NCI-H1048 (cell line): Measurements from ENCODE around the gene MN1.

Experiments
- DNase-seq: peaks from one replicate; lab custom pipeline; 2025; lab: John Stamatoyannopoulos, UW

Gene MN1

DNA sequence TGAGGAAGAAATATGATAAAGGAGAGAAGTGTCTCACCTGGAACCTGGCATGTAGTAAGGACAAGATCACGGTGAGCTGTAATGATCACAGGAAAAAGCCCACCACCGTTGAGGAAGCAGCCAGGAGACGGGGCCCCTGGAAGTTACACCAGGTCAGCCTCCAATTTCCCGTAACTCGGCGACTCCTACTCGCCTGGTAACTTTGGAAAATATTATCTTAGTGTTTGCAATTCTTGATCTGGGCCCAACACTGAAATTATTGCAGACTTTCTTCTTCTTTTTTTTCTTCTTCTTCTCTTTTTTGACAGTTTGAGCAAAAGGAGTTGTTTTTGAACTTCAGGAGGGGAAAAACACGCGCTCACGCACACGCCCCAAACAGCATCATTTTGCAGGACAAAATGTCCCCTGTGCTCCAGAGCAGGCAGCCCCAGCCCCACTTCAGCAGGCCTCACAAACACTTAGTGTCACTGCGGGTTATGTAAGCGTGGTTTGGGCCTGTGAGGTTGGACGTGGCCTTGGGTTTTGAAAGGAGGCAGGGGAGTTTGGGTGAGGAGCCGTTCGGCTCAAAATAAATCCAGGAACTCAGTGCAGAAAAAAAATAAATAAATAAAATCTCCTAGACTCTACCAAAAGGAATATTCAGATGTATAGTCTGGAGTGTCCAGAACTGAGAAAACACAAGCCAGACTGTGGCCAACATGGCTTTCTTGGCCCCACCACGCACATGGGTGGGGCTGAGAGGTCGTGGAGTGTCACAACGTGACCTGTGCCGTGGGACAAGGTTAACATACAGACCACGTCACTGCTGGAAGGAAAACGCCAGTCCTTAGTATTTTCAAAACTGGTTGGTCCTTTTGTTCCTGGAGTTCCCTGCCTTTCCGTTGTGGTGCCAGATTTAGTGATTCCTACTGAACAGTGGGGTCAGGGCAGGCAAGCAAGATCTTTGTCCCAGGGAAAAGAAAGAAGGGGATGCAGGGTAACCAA, 26.3 kb upstream of the MN1 start:
- no peak for DNase-seq

DNA sequence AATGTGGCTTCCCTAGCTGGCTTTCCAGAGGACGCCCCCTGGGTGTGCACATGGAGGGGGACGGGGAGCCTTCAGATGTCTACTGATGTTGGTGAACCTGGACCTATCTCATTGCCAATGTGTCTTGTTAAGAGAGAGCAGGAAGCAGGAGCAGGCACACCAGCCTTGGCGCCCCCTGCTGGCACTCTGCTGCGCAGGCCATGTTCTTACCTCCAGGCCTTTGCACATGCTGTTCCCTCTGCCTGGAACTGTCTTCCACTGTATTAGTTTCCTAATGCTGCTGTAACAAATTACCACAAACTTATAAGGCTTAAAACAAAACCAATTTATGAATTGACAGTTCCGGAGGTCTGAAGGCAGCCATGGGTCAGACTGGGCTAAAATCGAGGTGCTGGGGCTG, 23.6 kb upstream of the MN1 start:
- DNase-seq, result no peak

DNA sequence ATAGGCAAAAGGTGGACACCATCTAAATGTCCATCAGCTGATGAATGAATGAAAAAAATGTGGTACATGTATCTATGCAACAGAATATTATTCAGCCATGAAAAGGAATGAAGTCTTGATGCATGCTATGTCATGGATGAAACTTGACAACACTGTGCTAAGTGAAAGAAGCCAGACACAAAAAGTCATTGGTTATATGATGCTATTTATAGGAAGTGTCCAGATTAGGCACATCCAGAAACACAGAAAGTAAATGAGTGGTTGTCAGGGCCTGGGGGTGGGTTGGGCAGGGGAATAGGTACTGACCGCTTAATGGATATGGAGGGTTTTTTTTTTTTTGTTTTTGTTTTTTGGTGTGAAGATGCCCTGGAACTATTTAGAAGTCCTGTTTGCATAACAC, 21.7 kb upstream of the MN1 start:
- no peak for DNase-seq

DNA sequence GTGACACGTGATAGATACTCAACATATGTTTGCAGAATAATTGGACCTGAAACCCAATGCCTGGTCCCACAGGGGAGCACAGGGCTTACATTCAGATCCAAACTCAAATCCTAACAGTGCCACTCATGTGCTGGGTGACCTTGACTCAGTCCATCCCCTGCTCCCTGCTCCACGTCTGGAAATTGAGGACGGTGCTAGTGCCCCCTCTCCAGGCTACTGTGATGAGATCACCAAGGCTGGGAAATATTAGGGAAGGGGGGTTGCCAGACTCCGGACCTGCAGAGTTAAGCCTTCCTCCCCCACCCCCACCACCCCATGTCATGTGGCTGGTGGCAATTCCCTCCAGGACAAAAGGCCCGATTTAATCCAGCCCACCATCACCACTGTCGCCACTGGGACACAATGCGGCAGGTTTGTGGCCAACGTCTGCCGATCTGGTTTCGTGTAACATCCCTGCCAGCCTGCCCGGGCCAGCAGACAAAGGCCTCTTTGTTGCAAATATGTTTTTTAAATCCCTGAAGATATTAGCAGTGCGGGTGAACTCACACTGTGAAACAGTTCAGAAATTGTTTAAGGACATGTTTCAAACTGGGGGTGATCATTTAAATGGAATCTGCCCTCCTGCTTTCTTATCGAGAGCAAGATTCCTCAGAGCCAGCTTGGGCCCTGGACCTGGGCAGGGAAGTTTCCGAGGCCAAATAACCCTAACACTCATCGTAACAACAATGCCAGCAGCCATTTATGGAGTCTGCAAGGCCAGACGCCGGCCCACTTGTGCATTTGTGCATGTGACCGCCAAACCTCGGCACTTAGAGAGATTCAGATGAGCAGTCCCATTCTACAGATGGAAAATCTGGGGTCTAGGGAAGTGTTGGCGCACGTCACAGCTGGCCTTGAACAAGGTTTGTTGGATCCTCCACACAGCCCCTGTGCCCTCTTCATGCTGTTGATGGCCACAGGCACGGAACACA, 19.6 kb upstream of the MN1 start:
- DNase-seq, result peak; percentile 72

DNA sequence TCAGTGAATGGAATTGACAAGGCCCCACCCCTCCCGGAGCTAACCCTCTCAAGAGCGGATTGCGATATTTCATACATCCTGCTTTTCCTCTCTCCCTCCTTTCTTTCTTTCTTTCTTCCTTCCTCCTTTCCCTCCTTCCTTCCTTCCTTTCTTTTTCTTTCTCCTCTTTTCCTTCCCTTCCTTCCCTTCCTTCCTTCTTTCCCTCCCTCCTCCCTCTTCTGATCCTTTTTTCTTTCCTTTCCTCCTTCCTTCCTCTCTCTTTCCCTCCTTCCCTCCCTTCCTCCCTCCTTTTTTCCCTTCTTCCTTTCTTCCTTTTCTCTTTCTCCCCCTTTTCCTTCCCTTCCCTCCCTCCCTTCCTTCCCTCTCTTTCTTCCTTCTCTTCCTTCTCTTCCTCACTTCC, 15.0 kb upstream of the MN1 start:
- no peak for DNase-seq

DNA sequence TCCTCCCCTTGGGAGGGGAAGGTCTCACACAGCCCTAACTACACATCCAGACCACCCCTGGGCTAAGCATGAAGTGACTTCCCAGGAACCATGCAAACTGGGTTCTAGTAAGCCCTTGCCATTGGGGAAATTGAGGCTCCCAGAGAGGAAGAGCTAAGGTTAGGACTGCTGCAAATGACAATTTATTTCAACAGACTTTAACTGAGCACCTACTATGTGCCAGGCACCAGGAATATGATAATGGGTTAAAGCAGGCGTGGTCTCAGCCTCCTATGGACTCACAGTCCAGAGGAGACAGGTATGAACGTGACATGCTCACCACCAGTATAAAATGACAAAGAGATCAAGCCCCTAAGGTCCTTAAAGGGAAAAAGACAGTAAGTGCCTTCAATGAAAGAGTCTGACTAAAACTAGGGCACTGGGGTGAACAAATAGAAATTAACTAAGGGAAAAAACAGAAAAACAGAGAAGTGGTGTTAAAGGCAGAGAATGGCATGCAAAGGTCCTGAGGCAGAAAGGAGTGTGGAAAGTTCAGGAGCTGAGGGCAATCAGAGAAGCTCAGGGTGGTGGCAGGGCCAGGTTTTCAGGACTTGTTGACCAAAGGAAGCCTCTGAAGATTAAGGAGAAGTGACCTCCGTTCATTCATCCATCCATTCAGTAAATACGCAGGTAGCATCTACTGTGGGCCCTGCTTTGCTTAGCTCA, 14.4 kb upstream of the MN1 start:
- no peak for DNase-seq

DNA sequence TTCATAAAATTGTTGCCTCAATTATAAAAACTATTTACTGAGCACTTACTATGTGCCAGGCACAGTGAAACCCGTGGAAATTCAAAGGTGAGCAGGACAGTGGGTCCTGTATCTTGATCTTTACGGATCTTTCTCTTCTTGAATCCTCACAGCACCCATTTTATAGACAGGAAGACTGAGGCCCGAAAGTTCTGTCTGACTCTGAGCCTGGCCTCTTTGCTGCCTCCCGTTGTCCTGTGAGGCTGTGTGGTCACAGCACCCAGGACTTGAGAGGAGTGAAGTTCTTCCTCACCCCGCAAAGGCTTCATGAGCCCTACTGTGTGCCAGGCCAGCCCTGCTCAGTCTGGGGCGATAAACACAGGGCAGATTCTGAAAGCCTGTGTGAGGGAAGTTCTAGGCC, 13.4 kb upstream of the MN1 start:
- DNase-seq, result no peak

DNA sequence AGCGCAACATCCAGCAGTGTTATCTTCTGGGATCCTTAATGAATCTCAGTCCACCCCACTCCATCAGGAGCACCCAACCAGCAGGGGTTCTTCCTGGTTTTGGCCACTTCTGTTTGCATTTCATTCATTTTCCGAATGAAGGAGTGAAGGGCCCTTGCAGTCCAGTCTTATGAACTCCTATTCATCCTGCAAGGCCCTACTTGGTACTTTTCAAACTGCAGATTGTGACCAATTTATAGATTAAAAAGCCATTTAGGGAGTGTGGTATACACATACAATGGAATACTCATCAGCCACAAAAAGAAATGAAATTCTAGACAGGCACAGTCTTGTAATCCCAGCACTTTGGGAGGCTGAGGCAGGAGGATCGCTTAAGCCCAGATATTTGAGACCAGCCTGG, 10.2 kb upstream of the MN1 start:
- DNase-seq, result no peak

DNA sequence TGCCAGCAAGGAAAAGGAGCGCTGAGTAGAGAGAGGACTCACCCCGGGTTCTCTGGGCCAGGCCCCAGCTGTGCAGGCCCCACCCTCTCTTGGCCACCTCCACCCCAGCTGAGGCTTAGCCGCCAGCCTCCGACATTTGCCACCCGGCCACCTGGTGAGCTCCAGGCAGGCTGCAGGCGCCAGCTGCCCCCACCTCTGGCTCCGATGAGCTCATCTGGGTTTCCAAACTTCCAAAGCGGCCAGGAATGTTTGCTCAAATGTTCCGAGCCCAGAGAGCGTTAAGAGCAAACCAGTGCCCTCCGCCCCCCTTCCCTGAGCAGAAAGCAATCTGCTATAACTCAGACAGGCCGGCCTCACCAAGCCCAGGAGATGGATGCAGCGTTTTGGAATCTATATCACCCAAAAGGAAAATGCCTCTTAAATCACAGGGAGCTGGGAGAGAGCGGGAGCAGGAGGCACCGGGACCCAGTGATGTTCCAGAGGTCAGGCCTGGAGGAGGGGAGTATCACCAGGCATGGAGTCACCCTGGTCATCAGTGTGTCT, 9.1 kb upstream of the MN1 start:
- DNase-seq, result no peak

DNA sequence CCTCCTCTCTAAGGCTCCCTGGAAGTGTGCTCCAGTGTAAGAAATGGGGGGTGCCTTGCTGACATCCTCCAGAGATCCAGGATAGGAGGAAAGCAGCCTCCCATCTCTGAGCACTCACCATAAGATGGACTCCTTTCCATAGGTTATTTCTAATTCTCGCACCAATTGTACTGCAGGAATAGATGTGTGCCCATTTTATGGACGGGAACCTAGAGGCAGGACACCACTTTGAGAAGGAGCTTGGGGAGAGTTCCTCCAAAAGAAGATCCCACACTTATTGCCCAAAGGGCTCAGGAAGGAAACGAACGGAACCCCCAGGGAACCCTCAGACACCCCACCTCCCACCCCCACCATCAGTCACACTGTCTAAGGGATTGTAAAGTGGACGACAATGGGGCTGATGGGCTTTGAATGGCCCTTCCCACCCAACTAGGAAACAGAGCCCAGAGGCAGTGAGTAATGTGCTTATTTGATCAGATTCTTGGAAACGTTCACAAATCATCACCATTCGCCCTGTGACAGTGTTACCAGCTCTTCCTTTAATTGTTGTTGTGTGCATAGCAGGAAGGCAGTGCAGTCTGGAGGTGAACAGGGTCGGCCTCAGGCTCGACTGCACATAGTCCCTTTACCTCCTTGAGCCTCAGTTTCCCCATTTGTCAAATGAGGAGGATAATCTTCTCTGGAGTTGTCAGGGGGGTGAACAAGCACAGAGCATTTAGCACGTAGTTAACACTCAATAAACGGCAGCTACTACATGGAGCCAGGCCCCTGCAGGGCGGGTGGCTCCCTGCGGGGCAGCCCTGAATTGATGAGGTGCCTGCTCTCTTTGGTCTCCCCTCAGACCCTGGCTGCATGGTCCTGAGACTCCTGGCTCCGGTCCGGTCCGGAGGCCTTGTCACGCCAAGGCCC, 8.4 kb upstream of the MN1 start:
- DNase-seq, result no peak

DNA sequence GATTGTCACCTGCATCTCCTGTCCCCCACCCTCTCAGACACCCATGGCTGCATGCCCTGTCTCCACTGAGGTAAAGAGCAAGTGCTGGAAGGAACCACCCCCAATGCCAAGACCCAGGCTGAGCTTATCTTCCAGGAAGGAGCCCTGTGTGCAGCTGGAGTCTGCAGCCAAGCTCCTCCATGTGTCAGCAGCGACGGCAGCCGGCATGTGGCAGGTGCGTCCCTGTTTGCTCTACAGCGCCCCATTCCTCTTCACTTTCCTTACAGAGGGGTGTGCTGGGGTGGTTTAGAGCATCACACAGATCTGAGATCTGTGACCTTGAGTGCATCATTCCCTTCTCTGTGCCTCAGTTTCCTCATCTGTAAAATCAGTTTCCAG, 7.7 kb upstream of the MN1 start:
- no peak for DNase-seq

DNA sequence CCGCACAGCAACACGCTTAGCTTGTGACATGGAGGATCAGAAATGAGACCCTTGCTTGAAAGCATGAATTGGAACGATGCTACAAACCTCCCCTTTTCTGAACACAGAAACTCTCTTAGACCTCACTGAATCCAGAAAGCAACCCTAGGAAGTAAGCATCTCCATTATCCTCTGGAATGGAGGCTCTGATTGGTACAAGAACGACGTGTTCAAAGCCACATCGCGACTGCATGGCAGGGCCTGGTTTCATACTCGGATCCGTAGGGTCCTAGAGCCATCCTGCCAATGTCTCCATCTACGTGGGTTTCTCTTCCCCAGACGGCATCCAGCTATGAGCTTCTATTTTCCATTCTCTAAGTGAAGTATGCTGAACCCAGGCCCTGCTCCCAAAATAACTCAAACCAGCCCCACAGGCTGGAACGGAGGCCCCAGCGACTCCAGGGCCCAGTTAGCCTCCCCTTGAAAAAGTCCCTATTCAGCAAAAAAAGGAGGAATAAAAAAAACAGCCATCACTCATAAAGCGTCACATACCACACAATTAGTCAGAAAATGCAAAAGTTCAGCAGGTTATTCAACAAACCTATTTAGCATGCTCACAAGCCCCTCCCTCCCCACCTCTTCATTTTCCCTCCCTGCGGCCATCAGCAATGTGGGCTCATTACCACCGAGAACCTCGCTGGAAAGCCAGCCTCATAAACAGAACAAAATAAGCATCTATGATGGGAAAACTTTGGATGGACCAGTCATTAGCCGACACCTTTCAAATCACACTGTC, 7.1 kb upstream of the MN1 start:
- DNase-seq, result no peak

DNA sequence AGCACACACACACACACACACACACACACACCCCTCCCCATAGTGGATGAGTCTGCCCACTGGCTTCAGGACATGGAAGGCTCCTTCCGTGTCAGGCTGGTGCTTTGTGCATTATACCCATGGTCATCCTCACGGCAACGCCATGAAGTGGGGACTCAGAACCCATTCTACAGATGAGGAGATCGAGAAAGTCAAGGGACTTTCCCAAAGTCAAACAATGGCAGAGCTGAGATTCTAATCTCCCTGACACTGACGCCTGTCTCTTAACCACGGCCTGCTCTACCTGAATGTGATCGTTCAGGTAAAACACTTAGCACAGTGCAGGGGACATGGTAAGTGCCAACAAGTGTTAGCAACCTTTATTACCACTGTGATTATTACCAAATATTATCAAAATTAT, 4.3 kb upstream of the MN1 start:
- no peak for DNase-seq

DNA sequence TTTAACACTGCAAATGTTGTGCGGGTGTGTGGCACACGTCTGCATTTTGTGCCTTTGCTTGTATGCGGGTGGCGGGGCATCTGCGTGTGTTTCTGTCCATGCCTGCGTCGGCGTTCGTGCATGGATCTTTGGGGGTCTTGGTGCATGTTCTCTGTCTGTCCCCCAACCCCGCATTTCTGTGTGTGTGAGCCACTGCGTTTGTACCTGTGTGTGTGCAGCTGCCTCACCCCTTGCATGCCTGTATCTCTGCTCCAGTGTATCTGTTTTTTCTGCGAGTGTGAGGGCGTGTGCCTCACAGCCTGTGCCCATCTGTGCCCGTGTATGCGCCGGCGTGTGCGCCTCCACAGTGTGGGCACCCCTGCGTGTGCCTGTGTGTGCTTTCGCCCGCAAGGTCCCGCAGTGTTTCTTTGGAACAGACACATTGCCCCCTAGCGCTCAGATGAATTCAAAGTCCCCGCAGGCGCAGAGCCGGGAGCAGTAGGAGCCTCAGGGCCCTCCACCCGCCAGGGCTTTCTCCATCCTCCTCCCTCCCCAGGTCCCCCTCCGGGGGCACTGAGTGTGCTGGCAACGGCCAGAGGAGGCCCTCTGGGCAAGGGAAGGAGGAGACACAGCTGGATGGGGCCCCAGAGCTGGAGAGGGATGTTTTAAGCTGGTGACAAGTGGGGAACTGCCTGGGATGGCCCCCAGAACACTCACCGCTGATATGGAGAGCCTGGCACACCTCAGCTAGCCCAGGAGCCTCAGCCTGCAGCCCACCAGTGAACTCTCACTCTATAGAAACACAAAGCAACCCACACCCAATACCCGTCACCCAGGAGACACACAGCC, 3.1 kb upstream of the MN1 start:
- DNase-seq, result no peak

DNA sequence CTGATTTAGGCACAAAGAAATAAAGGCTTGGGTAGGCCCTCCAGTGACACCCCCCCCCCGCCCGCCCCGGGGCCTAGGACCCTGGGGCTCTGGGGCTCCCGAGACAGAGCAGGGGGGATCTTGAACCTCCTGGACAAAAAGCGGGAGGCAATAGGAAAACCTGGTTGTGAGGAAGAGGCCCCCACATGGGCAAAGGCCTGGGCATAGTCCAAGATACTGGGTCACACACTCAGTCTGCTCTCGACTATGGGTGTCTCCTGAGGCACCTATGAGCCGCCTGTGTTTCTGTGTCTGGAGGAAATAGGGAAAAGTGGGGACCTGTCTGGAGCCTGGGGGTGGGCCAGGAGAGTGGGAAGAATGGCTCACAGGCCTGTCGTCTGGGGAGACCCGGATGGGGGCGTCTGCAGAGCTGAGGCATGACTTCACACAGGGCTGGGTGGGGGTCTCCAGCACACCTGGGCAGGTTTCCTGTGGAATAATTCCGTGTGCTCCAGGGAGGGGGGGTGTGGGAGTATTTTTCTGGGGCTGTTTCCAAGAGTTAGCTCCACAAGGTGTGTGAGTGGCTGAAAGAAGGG, 2.4 kb upstream of the MN1 start:
- DNase-seq, result no peak

DNA sequence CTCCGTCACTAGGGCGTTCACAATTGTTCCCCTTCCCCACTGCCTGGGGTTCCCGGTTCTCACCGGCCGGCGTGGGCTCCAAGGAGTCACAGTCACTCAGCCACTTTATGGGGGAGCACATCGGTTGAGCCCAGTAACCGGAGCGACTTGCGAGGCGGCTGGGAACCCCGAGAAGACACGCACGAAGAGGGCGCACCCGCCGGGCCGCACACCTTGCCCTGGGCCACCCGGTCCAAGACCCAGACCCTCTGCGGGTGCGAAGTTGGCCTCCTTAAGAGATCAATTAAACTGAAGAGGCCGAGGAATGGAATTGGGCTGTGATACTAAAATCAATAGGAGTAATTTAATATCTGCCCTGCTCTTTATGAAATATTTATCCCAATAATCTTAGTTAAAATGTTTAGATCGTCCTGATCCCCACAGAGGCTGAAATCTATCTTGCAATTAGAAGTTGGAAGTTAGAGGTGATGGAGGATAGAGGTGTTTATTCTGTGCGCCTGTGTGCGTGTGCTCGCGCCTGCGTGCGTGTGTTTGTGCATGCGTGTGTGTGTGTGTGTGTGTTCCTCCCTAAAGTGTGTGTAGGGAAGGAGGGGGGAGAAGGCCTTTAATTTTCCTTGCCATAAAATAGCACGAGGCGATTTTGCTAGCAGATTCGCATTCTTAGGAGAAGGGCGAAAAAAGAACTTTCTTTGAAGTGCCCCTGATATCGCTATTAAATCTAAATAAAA, 954 bp upstream of the MN1 start:
- no peak for DNase-seq

DNA sequence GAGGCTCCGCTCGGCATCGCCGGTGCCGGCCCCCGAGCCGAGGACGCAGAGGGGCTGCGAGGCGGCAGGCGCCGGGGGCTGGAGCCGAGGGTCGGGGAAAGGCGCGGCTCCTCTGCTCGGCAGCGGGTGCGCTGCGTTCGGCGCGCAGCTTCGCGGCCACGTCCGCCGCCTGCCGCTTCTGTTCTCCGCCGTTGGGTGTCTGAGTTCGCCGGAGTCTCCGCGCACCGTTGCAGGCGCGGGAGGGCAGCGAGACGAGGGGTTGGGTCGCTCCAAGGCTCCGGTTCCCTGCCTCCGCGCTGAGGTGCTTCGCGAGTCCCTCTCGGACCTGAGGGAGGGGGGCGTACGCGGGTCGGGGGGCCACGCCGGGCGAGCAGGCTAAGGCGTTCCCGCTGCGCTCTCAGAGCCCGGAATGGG, 347 bp downstream of the MN1 start:
- no peak for DNase-seq
